Measurements from ENCODE around the gene MECP2. TPM values are rescaled to one million over a fixed set of nuclear protein-coding genes. Genes with fewer than 3 reads are reported as not detected.

The MECP2 gene
- total RNA-seq, 1 experiment from 2014 or later: 52.8 TPM

GRCh38 chrX:153989973-153990655, 107.4 kb downstream of the MECP2 start:
- Histone ChIP-seq H3K4me1 (ENCODE audit: insufficient read depth, low read length, poor library complexity, severe bottlenecking) (no peaks in the 10 kb centered on the region), H3K27me3 (replicated peaks; ENCODE audit: insufficient read depth, low read depth, low read length, poor library complexity) (no peaks in the 10 kb centered on the region), H3K36me3 (ENCODE audit: insufficient read depth, low read length, poor library complexity, severe bottlenecking) (no peaks in the 10 kb centered on the region), H3K4me3 (ENCODE audit: low read depth, low read length, poor library complexity, severe bottlenecking) (no peak overlapping the region), H3K9me3 (ENCODE audit: low read depth, low read length, poor library complexity, severe bottlenecking) (no peaks in the 10 kb centered on the region), H3K27ac (ENCODE audit: low read depth, low read length, poor library complexity, severe bottlenecking) (no peak overlapping the region)
- ChIA-PET POLR2A (ENCODE audit: low non-redundant PET) (no interaction called here), CTCF (interaction anchor here (0.6 kb wide), 1 partner anchor 321 kb away, joined by 4 read pairs; no protein-coding TSS in a partner anchor)
- DNase-seq (ENCODE audit: low spot score): no peak
- no TSS peak for BruUV-seq (replicated peaks)
- TF ChIP-seq CTCF (conservative IDR thresholded peaks at IDR 0.05; ENCODE audit: low read depth, low read length): no peak
- no peak for TF ChIP-seq EZH2 (IDR thresholded peaks at IDR 0.05; ENCODE audit: borderline replicate concordance, low read depth, low read length, poor library complexity, severe bottlenecking)
- intact Hi-C loops (cut with micrococcal nuclease; ENCODE audit: unreplicated experiment): no loop called here

DNA sequence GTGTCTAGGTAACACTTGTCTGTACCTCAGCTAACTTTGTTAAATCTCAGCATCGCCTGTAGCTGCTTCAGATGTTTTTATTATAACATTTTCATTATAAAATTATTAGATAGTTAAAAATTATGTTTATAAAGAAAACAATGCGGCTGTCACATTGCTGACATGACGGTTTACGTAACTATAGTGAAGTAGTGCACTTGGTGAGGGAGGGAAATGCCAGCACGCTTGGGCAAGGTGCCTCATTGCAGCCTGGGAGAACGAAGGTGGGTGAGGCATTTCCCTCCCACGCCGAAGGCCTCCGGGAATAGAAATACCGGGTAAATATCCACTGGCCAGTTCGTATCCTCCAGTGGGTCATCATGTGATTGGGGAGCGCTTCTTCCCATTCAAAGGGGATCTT, 109.0 kb downstream of the MECP2 start:
- no TSS peak for BruUV-seq (replicated peaks)
- TF ChIP-seq EZH2 (IDR thresholded peaks at IDR 0.05; ENCODE audit: borderline replicate concordance, low read depth, low read length, poor library complexity, severe bottlenecking): no peak
- TF ChIP-seq CTCF (conservative IDR thresholded peaks at IDR 0.05; ENCODE audit: low read depth, low read length): no peak

GRCh38 chrX:153984351-153985178, 113.0 kb downstream of the MECP2 start:
- H3K9me3 ChIP-seq (ENCODE audit: low read depth, low read length, poor library complexity, severe bottlenecking): no peaks in the 10 kb centered on the region
- no peaks in the 10 kb centered on the region for H3K36me3 ChIP-seq (ENCODE audit: insufficient read depth, low read length, poor library complexity, severe bottlenecking)
- BruUV-seq (replicated peaks): no TSS peak
- no peaks in the 10 kb centered on the region for H3K4me1 ChIP-seq (ENCODE audit: insufficient read depth, low read length, poor library complexity, severe bottlenecking)
- ChIA-PET CTCF (no interaction called here), POLR2A (ENCODE audit: low non-redundant PET) (no interaction called here)
- no peaks in the 10 kb centered on the region for H3K27me3 ChIP-seq (replicated peaks; ENCODE audit: insufficient read depth, low read depth, low read length, poor library complexity)
- intact Hi-C loops (cut with micrococcal nuclease; ENCODE audit: unreplicated experiment): no loop called here
- no peak for DNase-seq (ENCODE audit: low spot score)
- TF ChIP-seq CTCF (conservative IDR thresholded peaks at IDR 0.05; ENCODE audit: low read depth, low read length) (no peak), EZH2 (IDR thresholded peaks at IDR 0.05; ENCODE audit: borderline replicate concordance, low read depth, low read length, poor library complexity, severe bottlenecking) (no peak)
- no peak overlapping the region for H3K27ac ChIP-seq (ENCODE audit: low read depth, low read length, poor library complexity, severe bottlenecking)
- H3K4me3 ChIP-seq (ENCODE audit: low read depth, low read length, poor library complexity, severe bottlenecking): no peak overlapping the region

More for the DNA sequence above, 109.0 kb downstream of the MECP2 start:
- intact Hi-C loops (cut with micrococcal nuclease; ENCODE audit: unreplicated experiment): no loop called here
- ChIA-PET POLR2A (ENCODE audit: low non-redundant PET) (no interaction called here), CTCF (no interaction called here)
- no peaks in the 10 kb centered on the region for H3K9me3 ChIP-seq (ENCODE audit: low read depth, low read length, poor library complexity, severe bottlenecking)
- no peaks in the 10 kb centered on the region for H3K27me3 ChIP-seq (replicated peaks; ENCODE audit: insufficient read depth, low read depth, low read length, poor library complexity)
- no peaks in the 10 kb centered on the region for H3K36me3 ChIP-seq (ENCODE audit: insufficient read depth, low read length, poor library complexity, severe bottlenecking)
- H3K4me3 ChIP-seq (ENCODE audit: low read depth, low read length, poor library complexity, severe bottlenecking): no peak overlapping the region
- no peak for DNase-seq (ENCODE audit: low spot score)
- no peak overlapping the region for H3K27ac ChIP-seq (ENCODE audit: low read depth, low read length, poor library complexity, severe bottlenecking)
- H3K4me1 ChIP-seq (ENCODE audit: insufficient read depth, low read length, poor library complexity, severe bottlenecking): no peaks in the 10 kb centered on the region
